ENCODE data around the gene MYMK.

DNA sequence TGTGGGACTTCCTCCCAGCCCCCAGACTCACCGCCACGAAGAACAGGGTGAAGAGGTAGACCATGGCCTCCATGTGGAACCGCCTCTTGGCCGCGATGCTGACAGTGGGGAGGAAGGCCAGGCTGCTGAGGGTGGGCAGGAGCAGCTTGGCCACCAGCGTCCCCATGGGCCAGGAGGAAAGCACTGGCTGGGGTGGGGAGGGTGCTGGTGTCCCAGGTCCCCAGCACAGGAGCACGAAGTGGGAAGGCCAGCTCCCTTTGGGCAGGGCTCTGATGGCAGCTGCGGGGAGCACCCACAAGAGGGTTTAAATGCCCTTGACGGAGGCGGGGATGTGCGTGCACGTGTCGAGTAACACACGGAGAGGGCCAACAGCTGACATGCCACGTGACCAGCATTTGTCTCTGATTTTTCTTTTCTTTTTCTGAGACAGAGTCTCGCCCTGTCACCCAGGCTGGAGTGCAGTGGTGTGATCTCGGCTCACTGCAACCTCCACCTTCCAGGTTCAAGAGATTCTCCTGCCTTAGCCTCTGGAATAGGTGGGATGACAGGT is at the start of gene MYMK:
- no peak for TF ChIP-seq GATA1 (IDR thresholded peaks at IDR 0.05; ENCODE audit: low read depth, low read length)
- TF ChIP-seq POLR2A (IDR thresholded peaks at IDR 0.05; ENCODE audit: low read length), result no peak
